Keratinocyte (primary cell): ENCODE measurements around the gene CDKN1A. TPM values are rescaled to one million over a fixed set of nuclear protein-coding genes. Genes with fewer than 3 reads are reported as not detected.

ENCODE experiments used
- DNase-seq: peaks from one replicate; pipeline ENCODE4 v3.0.0-alpha.2; 2011; ENCODE audit warnings: low read depth, missing footprints, low spot score
- FAIRE-seq: peaks from 2 replicates; lab custom pipeline; 2011; peaks lifted over from hg19 to GRCh38; lab: Jason Lieb, UNC
- H2AFZ ChIP-seq: 2 replicates; pipeline ENCODE4 v1.6.0; 2012; ENCODE audit warnings: low read length, control low read depth, inconsistent platforms; ENCODE audit not compliant: control insufficient read depth
- H3K27ac ChIP-seq: 2 replicates; pipeline ENCODE4 v1.5.1; 2011; ENCODE audit warnings: low read length; ENCODE audit not compliant: control insufficient read depth, insufficient read depth
- H3K27me3 ChIP-seq: 3 replicates; pipeline ENCODE4 v1.6.0; 2011; ENCODE audit warnings: low read length; ENCODE audit not compliant: control insufficient read depth, insufficient read depth; ENCODE audit errors: extremely low read depth
- H3K36me3 ChIP-seq, 2 experiments: 2 replicates in 1 of 2; 3 replicates in 1 of 2; pipeline ENCODE4 v1.5.1; 2011; ENCODE audit warnings: low read length in 2 of 2, mild to moderate bottlenecking in 1 of 2; ENCODE audit not compliant: control insufficient read depth in 2 of 2, insufficient read depth in 2 of 2; ENCODE audit errors: extremely low read depth in 1 of 2
- H3K4me1 ChIP-seq: 3 replicates; pipeline ENCODE4 v1.5.1; 2011; ENCODE audit warnings: low read length; ENCODE audit not compliant: control insufficient read depth, insufficient read depth; ENCODE audit errors: extremely low read depth
- H3K4me2 ChIP-seq: 3 replicates; pipeline ENCODE4 v1.6.0; 2011; ENCODE audit warnings: low read depth, low read length; ENCODE audit not compliant: control insufficient read depth, insufficient read depth; ENCODE audit errors: extremely low read depth
- H3K4me3 ChIP-seq, 3 experiments: fragments of 200-600 bp in 1 of 3; sonication (generic) in 1 of 3; 2 replicates in 2 of 3; 3 replicates in 1 of 3; pipeline ENCODE4 v1.5.1; 2011 to 2016; ENCODE audit warnings: low read length in 3 of 3, mild to moderate bottlenecking in 3 of 3, control low read depth in 2 of 3, inconsistent platforms in 1 of 3, low read depth in 1 of 3, mixed read lengths in 1 of 3, mixed run types in 1 of 3, moderate library complexity in 1 of 3; ENCODE audit not compliant: control insufficient read depth in 2 of 3, insufficient read depth in 2 of 3; ENCODE audit errors: extremely low read depth in 1 of 3
- H3K79me2 ChIP-seq: 2 replicates; pipeline ENCODE4 v1.6.0; 2012; ENCODE audit warnings: low read length; ENCODE audit not compliant: control insufficient read depth, insufficient read depth
- H3K9ac ChIP-seq: 3 replicates; pipeline ENCODE4 v1.6.0; 2011; ENCODE audit warnings: low read length; ENCODE audit not compliant: control insufficient read depth, insufficient read depth; ENCODE audit errors: extremely low read depth
- H3K9me1 ChIP-seq: 3 replicates; pipeline ENCODE4 v1.6.0; 2011; ENCODE audit warnings: low read length; ENCODE audit not compliant: control insufficient read depth, insufficient read depth; ENCODE audit errors: extremely low read depth
- H3K9me3 ChIP-seq: 2 replicates; pipeline ENCODE4 v1.5.1; 2012; ENCODE audit warnings: low read depth, low read length; ENCODE audit not compliant: control insufficient read depth
- H4K20me1 ChIP-seq: 3 replicates; pipeline ENCODE4 v1.6.0; 2011; ENCODE audit warnings: low read length; ENCODE audit not compliant: control insufficient read depth, insufficient read depth; ENCODE audit errors: extremely low read depth
- CTCF ChIP-seq, 3 experiments: IDR thresholded peaks in 1 of 3; conservative IDR thresholded peaks in 1 of 3; optimal IDR thresholded peaks in 1 of 3; 2 replicates in 2 of 3; 3 replicates in 1 of 3; pipeline versions ENCODE3 to v1.5.1; 2011; ENCODE audit warnings: low read length in 3 of 3, mild to moderate bottlenecking in 3 of 3, moderate library complexity in 2 of 3, control low read depth in 1 of 3, inconsistent platforms in 1 of 3; ENCODE audit not compliant: insufficient read depth in 2 of 3; ENCODE audit errors: extremely low read depth in 1 of 3
- EZH2 ChIP-seq: IDR thresholded peaks from one replicate; pipeline ENCODE4 v1.6.1; 2012; ENCODE audit warnings: inconsistent platforms, mild to moderate bottlenecking, low read length, moderate library complexity
- dilution Hi-C: fragments of 300-500 bp; cut with MboI; formaldehyde crosslinking; loops from one replicate; pipeline ENCODE4 v1.7.0; 2020; ENCODE audit warnings: low sequenced_read_pairs; ENCODE audit not compliant: extremely low pct_ligation_motif_present
- polyA plus RNA-seq, 5 experiments: library from polyadenylated mRNA; depleted of rRNA in 3 of 5; stranded (reverse) in 3 of 5; stranded (forward) in 1 of 5; unstranded in 1 of 5; fragments of >200 nt; gene quantifications; 1 replicate in 1 of 5; 2 replicates in 3 of 5; 3 replicates in 1 of 5; pipeline versions ENCODE4 v1.2.1 to v1.2.3, GENCODE V29; 2011 to 2012; ENCODE audit warnings: missing spikeins in 2 of 5, low read depth in 1 of 5, low replicate concordance in 1 of 5

Gene CDKN1A
- polyA plus RNA-seq, 1 donor (not counting 4 experiments of a cell fraction or from before 2014, with no cell fraction given): 185 TPM

- no peak overlapping the region for H2AFZ ChIP-seq
- no peak overlapping the region for H3K27ac ChIP-seq
- TF ChIP-seq CTCF (optimal IDR thresholded peaks at IDR 0.05 in 1 of 3, IDR thresholded peaks at IDR 0.05 in 1 of 3, conservative IDR thresholded peaks at IDR 0.05 in 1 of 3; ENCODE audit: extremely low read depth in 1 of 3, insufficient read depth in 2 of 3, low read length in 3 of 3): peak in 1 of 3 experiments; percentile 5
- no peak for TF ChIP-seq EZH2
- no peaks in the 10 kb centered on the region for H4K20me1 ChIP-seq
- dilution Hi-C loops: no loop called here
- no peaks in the 10 kb centered on the region for H3K9me3 ChIP-seq
- no peaks in the 10 kb centered on the region for H3K36me3 ChIP-seq
- FAIRE-seq (no peak), DNase-seq (no peak)
- H3K4me2 ChIP-seq: no peak overlapping the region
- H3K27me3 ChIP-seq: no peaks in the 10 kb centered on the region
- H3K4me1 ChIP-seq: peaks cover 20% of the 10 kb centered on the region
- H3K9ac ChIP-seq: no peak overlapping the region
- H3K9me1 ChIP-seq: no peaks in the 10 kb centered on the region
- H3K4me3 ChIP-seq: no peak overlapping the region
- no peaks in the 10 kb centered on the region for H3K79me2 ChIP-seq
These were observed 21.2 kb upstream of the CDKN1A start for GRCh38 chr6:36657271-36657670.

- H3K4me2 ChIP-seq: peak overlapping the region; percentile 34
- H3K9me1 ChIP-seq: no peaks in the 10 kb centered on the region
- no peak overlapping the region for H3K9ac ChIP-seq
- no peaks in the 10 kb centered on the region for H3K36me3 ChIP-seq
- FAIRE-seq (no peak), DNase-seq (no peak)
- H3K4me1 ChIP-seq: peaks cover 24% of the 10 kb centered on the region
- dilution Hi-C loops: no loop called here
- no peak overlapping the region for H3K27ac ChIP-seq
- H3K79me2 ChIP-seq: no peaks in the 10 kb centered on the region
- TF ChIP-seq CTCF (optimal IDR thresholded peaks at IDR 0.05 in 1 of 3, IDR thresholded peaks at IDR 0.05 in 1 of 3, conservative IDR thresholded peaks at IDR 0.05 in 1 of 3; ENCODE audit: extremely low read depth in 1 of 3, insufficient read depth in 2 of 3, low read length in 3 of 3): no peak
- TF ChIP-seq EZH2: no peak
- H2AFZ ChIP-seq: no peak overlapping the region
- no peak overlapping the region for H3K4me3 ChIP-seq
- H3K9me3 ChIP-seq: no peaks in the 10 kb centered on the region
- H4K20me1 ChIP-seq: no peaks in the 10 kb centered on the region
- H3K27me3 ChIP-seq: no peaks in the 10 kb centered on the region
These were observed 20.5 kb upstream of the CDKN1A start for GRCh38 chr6:36657942-36658544.
